SK-N-MC (cell line): ENCODE measurements around the gene PSMC5.
A peak's percentile ranks its signal among the peaks of the same experiment; 100 is the strongest.
"Not testable (repeated sequence)": the region's sequence is repeated elsewhere in the genome, so short reads cannot be mapped to it uniquely, and the experiment has no call there.

Source experiments
- DNase-seq: peaks from one replicate; pipeline ENCODE4 v3.0.0-alpha.2; 2011; ENCODE audit warnings: low read depth, low spot score
- H3K27ac ChIP-seq: fragments of 200-600 bp; sonication (generic); 2 replicates; pipeline ENCODE4 v1.5.1; 2016; ENCODE audit warnings: mixed run types
- H3K36me3 ChIP-seq: fragments of 200-600 bp; sonication (generic); 2 replicates; pipeline ENCODE4 v1.6.1; 2017; ENCODE audit warnings: antibody characterized with exemption, low read length, mixed read lengths; ENCODE audit not compliant: insufficient read depth
- H3K4me3 ChIP-seq: fragments of 200-600 bp; sonication (generic); 2 replicates; pipeline ENCODE4 v1.5.1; 2016
- H3K9ac ChIP-seq: fragments of 200-600 bp; sonication (generic); 2 replicates; pipeline ENCODE4 v1.8.0; 2017; ENCODE audit warnings: mixed run types, mixed read lengths; ENCODE audit not compliant: insufficient read length
- H3K9me3 ChIP-seq: fragments of 200-600 bp; sonication (generic); 2 replicates; pipeline ENCODE4 v1.6.1; 2017; ENCODE audit warnings: low read depth, mild to moderate bottlenecking, antibody characterized with exemption, low read length, moderate library complexity, mixed read lengths
- EZH2 ChIP-seq: fragments of 200-600 bp; sonication (generic); IDR thresholded peaks from one replicate; pipeline ENCODE4 v1.6.1; 2017; ENCODE audit warnings: antibody characterized with exemption
- FOXP2 ChIP-seq: optimal IDR thresholded peaks from 2 replicates; pipeline ENCODE3; 2011; ENCODE audit warnings: mild to moderate bottlenecking, moderate library complexity; ENCODE audit not compliant: insufficient read depth; ENCODE audit errors: extremely low read length, control extremely low read depth
- POLR2AphosphoS5 ChIP-seq: IDR thresholded peaks from 2 replicates; pipeline ENCODE4 v1.6.1; 2012; ENCODE audit warnings: mild to moderate bottlenecking, low read depth, low read length, borderline replicate concordance

PSMC5 gene

DNA sequence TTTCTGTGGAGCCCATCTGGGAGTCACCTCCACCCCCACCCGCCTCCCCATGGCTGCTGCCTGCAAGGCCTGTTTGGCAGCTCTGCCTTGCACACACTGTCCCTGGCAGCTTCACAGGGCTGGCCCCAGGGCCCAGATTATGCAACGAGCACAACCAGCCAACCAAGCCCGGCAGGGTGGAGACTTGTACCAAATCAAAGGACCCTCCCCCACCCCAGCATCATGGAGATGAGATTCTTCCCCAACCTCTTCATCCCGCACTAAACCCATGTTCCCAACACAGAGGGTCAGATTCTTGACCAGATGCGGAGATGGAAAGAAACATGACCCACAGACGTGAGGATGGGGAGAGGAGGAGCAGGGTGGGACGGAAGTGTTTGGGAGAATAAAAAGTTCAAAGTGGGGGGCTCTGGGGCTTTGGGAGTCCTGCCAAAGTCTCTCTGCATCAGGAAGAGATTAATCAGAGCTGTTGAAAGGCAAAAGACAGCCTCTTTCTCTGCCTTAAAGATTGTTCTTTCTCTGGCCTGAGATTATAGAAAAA lies 11.5 kb downstream of the PSMC5 start:
- TF ChIP-seq FOXP2: no peak
- TF ChIP-seq EZH2: no peak
- TF ChIP-seq POLR2AphosphoS5: no peak
- peaks cover 20% of the 10 kb centered on the region; the same call in 1 of the 2 replicates for H3K36me3 ChIP-seq
- H3K4me3 ChIP-seq: peak overlapping the region; percentile 62
- DNase-seq: peak; percentile 34
- peak overlapping the region; percentile 84 for H3K27ac ChIP-seq
- H3K9ac ChIP-seq: no peak overlapping the region
- no peaks in the 10 kb centered on the region for H3K9me3 ChIP-seq

DNA sequence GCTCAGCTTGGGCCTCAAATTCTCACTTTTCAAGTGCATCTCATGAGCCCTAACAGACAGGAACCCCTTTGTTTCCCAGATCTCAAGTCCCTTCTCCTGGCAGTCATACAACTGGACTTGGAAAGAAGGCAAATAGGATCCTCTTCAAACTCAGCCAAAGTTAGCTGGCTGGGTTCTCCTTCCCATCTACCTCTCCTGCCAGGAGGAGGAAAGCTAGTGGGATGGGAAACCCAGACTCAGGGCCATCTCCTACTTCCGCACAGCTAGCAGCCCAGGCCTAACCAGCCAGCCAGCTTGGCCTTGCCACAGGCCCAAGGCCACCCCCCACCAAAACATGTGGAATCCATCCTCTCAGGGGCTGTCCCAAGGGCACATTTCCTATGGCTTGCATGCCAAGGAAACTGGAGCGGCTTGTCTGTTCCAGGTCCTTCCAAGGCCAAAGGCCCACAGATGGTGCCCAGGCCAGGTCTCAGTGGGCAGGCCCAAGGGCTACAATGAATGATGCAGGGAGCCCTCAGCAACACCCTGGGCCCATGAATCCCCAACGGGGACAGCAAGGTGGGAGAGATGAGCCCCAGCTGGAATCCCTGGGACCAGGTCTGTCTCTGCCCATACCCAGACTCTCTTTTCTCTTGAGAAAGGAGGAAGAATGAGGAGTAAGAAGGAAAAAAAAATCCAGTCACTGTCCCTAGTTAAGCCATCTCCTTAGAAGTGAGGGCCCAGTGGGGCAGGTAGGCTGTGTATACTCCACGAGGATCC lies 13.5 kb downstream of the PSMC5 start:
- Histone ChIP-seq H3K9ac (peak overlapping the region; percentile 83), H3K4me3 (peak overlapping the region; percentile 90), H3K9me3 (no peaks in the 10 kb centered on the region), H3K36me3 (peaks cover 11% of the 10 kb centered on the region; the same call in 1 of the 2 replicates), H3K27ac (no peak overlapping the region)
- DNase-seq: no peak
- TF ChIP-seq POLR2AphosphoS5 (no peak), EZH2 (no peak), FOXP2 (no peak)

DNA sequence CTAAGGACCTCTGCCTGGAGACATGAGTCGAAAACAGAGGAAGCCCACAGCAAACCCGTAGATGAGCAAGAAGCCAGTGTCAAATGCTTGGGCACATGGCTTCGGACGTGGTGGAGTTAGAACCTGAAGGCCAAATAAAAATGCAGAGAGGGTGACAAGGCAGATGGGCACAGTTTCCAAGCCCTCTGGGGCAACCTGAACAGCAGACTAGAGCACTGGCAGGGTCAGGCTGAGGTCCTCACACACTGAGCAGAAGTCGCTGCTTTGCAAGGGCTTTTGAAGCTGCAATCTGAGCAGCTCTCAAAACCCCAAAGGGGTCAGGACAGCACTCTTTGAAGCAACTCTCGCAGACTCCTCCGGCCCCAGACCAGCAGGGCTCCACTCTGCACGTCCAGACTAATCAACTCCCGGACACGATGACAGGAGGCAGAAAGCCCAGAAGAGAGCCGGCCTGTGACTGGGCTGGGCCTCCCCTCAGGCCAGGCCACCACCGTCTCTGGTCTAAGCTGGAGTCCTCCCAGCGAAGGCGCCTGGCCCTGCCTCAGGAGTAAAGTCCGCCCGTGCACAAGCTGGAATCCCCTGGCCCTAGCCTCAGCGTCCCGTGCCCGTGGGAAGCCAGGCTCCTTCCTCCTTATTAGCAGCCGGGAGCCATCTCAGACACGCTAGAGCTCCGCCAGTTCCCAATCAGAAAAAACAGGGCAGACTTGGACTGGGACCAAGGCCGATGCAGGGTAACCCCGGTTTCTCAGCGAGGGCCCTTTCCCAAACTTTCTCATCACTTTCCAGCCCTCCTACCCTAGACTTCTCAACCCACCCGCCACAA lies 14.3 kb downstream of the PSMC5 start:
- Histone ChIP-seq H3K27ac (no peak overlapping the region), H3K9me3 (no peaks in the 10 kb centered on the region), H3K9ac (peak overlapping the region; percentile 83), H3K36me3 (peaks cover 5% of the 10 kb centered on the region; the same call in 1 of the 2 replicates), H3K4me3 (peak overlapping the region; percentile 90)
- no peak for DNase-seq
- TF ChIP-seq EZH2: no peak

DNA sequence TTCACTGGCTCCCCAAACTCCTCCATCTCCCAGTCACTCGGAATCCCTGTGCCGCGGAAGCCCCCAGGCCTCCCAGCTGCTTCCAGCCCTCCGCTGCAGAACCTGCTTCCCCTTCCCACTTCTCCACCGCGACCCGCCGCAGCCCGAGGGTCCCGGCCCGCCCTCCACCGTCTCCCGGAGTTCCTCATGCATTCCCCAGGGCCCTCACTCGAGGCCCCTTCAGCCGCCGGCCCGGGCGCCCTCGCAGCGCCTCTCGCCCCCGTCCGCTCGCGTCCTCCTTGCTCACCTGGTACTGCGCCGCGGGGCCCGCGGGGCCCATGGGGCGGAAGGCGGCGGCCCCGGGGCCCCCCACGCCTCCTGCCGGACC lies 14.9 kb downstream of the PSMC5 start:
- H3K36me3 ChIP-seq: no peaks in the 10 kb centered on the region; the same call in 1 of the 2 replicates
- H3K9me3 ChIP-seq: no peaks in the 10 kb centered on the region
- no peak for DNase-seq
- H3K9ac ChIP-seq: peak overlapping the region; percentile 83
- H3K4me3 ChIP-seq: peak overlapping the region; percentile 90
- no peak overlapping the region for H3K27ac ChIP-seq
- TF ChIP-seq POLR2AphosphoS5 (no peak), FOXP2 (no peak), EZH2 (no peak)

DNA sequence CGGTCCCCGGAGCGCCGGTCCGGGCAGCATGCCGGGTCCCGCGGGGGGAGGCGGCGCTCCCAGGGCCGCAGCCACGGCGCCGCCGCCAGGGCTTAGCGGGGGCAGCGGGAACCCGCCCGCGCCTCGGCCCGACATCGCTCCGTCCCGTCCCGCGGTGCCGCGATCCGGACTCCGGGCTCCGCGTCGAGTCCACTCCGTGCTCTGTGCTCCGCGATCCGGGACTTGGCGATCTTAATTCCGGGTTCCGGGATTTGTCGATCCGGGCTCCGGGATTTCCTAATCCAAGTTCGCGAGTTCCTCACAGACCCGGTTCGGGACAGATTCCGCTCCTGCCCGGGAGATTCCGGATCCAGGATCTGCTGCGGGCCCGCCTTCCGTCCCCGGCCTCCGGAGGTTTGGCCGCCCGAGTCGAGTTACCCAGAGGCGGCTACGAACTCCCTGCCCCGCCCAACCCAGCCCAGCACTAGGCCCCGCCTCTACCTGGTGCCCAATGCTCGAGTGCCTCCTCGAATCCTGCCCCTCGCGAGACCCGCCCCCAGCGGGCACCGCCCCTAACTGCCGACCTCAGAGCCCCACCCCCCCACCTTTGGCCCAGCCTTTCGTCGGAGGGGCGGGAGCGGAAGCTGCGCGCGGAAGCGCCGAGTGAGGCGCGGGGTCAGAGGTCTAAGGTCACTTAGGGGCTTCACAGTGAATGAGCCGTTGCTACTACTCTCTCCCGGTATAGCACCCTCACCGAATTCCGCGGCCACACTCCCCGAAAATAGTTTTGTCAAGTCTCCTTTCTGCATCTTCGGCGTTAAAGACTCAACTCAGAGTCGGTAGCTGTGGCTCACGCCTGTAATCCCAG lies 15.5 kb downstream of the PSMC5 start, which contains the start of gene SMARCD2:
SMARCD2 (minus strand) TSS at position 146 of the 847 bp plus-strand sequence; CDS start at position 135, 11 bp downstream.
- TF ChIP-seq POLR2AphosphoS5 (peak; percentile 32; the same call in 1 of the 2 replicates), FOXP2 (peak; percentile 95), EZH2 (no peak)
- Histone ChIP-seq H3K9me3 (no peaks in the 10 kb centered on the region), H3K27ac (peak within 1 kb of the TSS; percentile 65; the same call in 1 of the 2 replicates), H3K36me3 (no peaks in the 10 kb centered on the region), H3K9ac (peak within 1 kb of the TSS; percentile 83), H3K4me3 (peak within 1 kb of the TSS; percentile 90)
- peak; percentile 89 for DNase-seq

DNA sequence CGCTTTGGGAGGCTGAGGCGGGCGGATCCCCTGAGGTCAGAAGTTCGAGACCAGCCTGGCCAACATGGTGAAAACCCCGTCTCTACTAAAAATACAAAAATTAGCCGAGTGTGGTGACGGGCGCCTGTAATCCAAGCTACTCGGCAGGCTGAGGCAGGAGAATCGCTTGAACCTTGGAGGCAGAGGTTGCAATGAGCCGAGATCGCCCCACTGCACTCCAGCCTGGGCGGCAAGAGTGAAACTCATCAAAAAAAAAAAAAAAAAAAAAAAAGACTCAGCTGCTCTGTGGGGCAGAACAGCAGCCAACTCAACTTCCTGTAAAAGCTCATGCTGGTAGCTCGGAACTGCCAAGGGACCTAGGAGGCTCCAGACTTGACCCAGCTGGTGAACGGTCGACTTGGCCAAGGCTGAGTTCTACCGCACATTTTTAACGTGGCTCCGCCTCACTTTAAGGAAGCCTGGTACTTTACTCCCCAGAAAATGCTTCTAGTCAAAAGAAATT lies 16.2 kb downstream of the PSMC5 start:
- H3K4me3 ChIP-seq: peak overlapping the region; percentile 83
- not testable (repeated sequence) for H3K36me3 ChIP-seq, DNase-seq, H3K9me3 ChIP-seq
- H3K27ac ChIP-seq: peak overlapping the region; percentile 65; the same call in 1 of the 2 replicates
- H3K9ac ChIP-seq: peak overlapping the region; percentile 50

DNA sequence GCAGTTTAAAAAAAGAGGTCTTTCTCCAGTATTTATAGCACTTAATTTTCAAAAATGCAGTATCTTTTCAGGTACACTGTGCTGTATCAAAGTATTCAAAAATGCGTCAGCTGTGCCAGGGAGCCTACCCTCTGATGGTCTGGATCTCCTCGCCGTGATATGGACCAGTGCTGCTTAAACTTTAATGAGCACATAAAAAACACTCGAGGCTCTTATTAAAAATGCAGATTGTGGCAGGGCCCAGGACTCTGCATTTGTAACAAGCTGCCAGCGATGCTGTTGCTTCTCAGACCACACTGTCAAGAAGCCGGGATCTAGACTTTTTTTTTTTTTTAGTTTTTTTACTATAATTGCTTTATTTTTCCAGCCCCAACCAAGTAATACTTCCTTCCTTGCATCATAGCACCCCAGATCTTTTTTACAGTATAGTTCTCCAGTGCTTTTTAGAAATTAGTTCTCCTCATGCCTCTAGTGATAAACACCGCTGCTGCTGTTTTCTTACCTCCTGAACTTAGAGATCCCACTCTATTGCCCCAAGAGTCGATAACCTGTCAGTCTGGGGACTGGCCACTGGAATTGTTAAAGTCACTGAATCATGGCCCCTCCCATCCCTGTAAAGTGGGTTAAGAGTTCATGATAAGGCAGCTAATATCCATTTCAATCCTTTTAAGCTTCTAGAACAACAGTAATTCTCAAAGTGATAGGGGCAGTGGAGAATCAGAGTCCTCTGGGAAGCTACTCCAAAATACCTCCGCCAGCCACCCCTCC lies 16.9 kb downstream of the PSMC5 start:
- no peaks in the 10 kb centered on the region for H3K36me3 ChIP-seq
- H3K27ac ChIP-seq: peak overlapping the region; percentile 65; the same call in 1 of the 2 replicates
- TF ChIP-seq FOXP2 (no peak), POLR2AphosphoS5 (no peak), EZH2 (no peak)
- no peak overlapping the region for H3K9ac ChIP-seq
- H3K9me3 ChIP-seq: no peaks in the 10 kb centered on the region
- H3K4me3 ChIP-seq: peak overlapping the region; percentile 83; the same call in 1 of the 2 replicates
- no peak for DNase-seq
